Osteocyte (in vitro differentiated cells): ENCODE data around the gene HPGD. TPM values are rescaled to one million over a fixed set of nuclear protein-coding genes. Genes with fewer than 3 reads are reported as not detected.

Source experiments
- DNase-seq: peaks from one replicate; pipeline ENCODE4 v3.0.0; 2021; ENCODE audit warnings: mixed read lengths; ENCODE audit not compliant: unreplicated experiment; ENCODE audit errors: extremely low spot score
- H3K27ac Mint-ChIP-seq: one replicate; pipeline ENCODE4 v1.8.0; 2021; ENCODE audit warnings: mild to moderate bottlenecking, mixed read lengths; ENCODE audit not compliant: unreplicated experiment
- H3K27me3 Mint-ChIP-seq: one replicate; pipeline ENCODE4 v1.8.0; 2021; ENCODE audit warnings: mixed read lengths; ENCODE audit not compliant: unreplicated experiment
- H3K36me3 Mint-ChIP-seq: one replicate; pipeline ENCODE4 v1.8.0; 2021; ENCODE audit warnings: mixed read lengths; ENCODE audit not compliant: unreplicated experiment
- H3K4me1 Mint-ChIP-seq: one replicate; pipeline ENCODE4 v1.8.0; 2021; ENCODE audit warnings: mixed read lengths; ENCODE audit not compliant: unreplicated experiment
- H3K4me3 Mint-ChIP-seq: one replicate; pipeline ENCODE4 v1.8.0; 2021; ENCODE audit warnings: mild to moderate bottlenecking, moderate library complexity, mixed read lengths; ENCODE audit not compliant: unreplicated experiment
- H3K9me3 Mint-ChIP-seq: one replicate; pipeline ENCODE4 v1.8.0; 2021; ENCODE audit warnings: mixed read lengths; ENCODE audit not compliant: unreplicated experiment
- CTCF ChIP-seq: fragments of 200-600 bp; sonication (generic); IDR thresholded peaks from 2 replicates; pipeline ENCODE4 v1.5.0; 2021; ENCODE audit warnings: antibody characterized with exemption, mild to moderate bottlenecking, moderate library complexity
- total RNA-seq: library from RNA; stranded (reverse); gene quantifications from 2 replicates; pipeline ENCODE4 v1.2.1, GENCODE V29; 2021

Gene HPGD
- total RNA-seq, 1 donor from 2014 or later = not detected

DNA sequence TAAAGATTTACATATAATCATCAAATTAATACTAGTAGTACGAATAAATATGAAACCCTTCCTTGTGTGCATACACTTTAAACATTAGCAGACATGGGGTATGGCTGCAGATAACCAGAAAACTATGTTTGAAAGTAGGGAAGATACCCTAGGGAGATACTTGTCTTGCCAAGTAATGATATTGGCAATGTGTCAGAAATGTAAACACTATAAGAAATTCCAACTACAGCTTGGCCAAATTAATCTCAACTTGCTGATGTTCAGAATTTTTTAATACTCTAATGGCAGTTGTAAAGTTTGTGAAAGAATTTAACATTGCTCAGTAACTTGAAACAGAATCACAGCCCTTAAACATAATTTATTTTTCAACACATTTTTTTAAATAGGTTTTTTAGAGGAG, 27.4 kb upstream of the HPGD start:
- no peak for DNase-seq
- peaks cover 9% of the 10 kb centered on the region for H3K27me3 Mint-ChIP-seq
- peaks cover 12% of the 10 kb centered on the region for H3K4me1 Mint-ChIP-seq
- peaks cover 8% of the 10 kb centered on the region for H3K9me3 Mint-ChIP-seq
- no peak overlapping the region for H3K27ac Mint-ChIP-seq
- TF ChIP-seq CTCF = no peak
- no peaks in the 10 kb centered on the region for H3K36me3 Mint-ChIP-seq
- no peak overlapping the region for H3K4me3 Mint-ChIP-seq

- Mint-ChIP-seq H3K9me3 (peaks cover 5% of the 10 kb centered on the region), H3K27me3 (peaks cover 9% of the 10 kb centered on the region), H3K36me3 (no peaks in the 10 kb centered on the region), H3K4me1 (peaks cover 6% of the 10 kb centered on the region), H3K4me3 (no peak overlapping the region), H3K27ac (no peak overlapping the region)
- DNase-seq = no peak
- no peak for TF ChIP-seq CTCF
Observed at GRCh38 chr4:174545268-174545667, 23.0 kb upstream of the HPGD start.

DNA sequence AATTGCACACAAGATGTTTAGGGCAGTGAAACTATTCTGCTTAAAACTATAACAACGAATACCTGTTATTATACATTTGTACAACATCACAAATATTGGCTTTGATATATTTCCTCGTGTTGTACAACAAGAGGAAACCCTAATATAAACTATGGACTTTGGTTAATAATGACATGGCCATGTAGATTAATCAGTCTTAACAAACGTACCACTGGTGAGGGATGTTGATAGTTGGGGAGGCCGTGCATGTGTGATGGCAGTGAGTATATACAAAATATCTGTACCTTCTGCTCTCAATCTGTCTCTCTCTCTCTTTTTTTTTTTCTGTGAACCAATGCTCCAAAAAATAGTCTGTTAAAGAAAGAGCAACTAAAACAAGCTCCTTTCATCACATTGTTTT, 22.2 kb upstream of the HPGD start:
- no peak for DNase-seq
- H3K4me1 Mint-ChIP-seq = no peaks in the 10 kb centered on the region
- peaks cover 5% of the 10 kb centered on the region for H3K9me3 Mint-ChIP-seq
- no peak for TF ChIP-seq CTCF
- no peak overlapping the region for H3K4me3 Mint-ChIP-seq
- H3K27ac Mint-ChIP-seq = no peak overlapping the region
- H3K27me3 Mint-ChIP-seq = peaks cover 9% of the 10 kb centered on the region
- H3K36me3 Mint-ChIP-seq = no peaks in the 10 kb centered on the region

- no peak overlapping the region for H3K27ac Mint-ChIP-seq
Observed at GRCh38 chr4:174540175-174540574, 17.9 kb upstream of the HPGD start.

GRCh38 chr4:174539571-174539970, 17.3 kb upstream of the HPGD start:
- no peak overlapping the region for H3K27ac Mint-ChIP-seq
- H3K4me3 Mint-ChIP-seq = no peak overlapping the region
- H3K9me3 Mint-ChIP-seq = no peaks in the 10 kb centered on the region
- H3K36me3 Mint-ChIP-seq = no peaks in the 10 kb centered on the region
- no peak for TF ChIP-seq CTCF
- no peaks in the 10 kb centered on the region for H3K27me3 Mint-ChIP-seq
- DNase-seq = no peak
- no peaks in the 10 kb centered on the region for H3K4me1 Mint-ChIP-seq

More at GRCh38 chr4:174540175-174540574, 17.9 kb upstream of the HPGD start:
- H3K4me1 Mint-ChIP-seq = no peaks in the 10 kb centered on the region
- H3K9me3 Mint-ChIP-seq = no peaks in the 10 kb centered on the region
- TF ChIP-seq CTCF = no peak
- no peaks in the 10 kb centered on the region for H3K36me3 Mint-ChIP-seq
- H3K27me3 Mint-ChIP-seq = no peaks in the 10 kb centered on the region
- DNase-seq = no peak
- H3K4me3 Mint-ChIP-seq = no peak overlapping the region
